Thoracic aorta (tissue), 2 donors: ENCODE measurements around the gene CDK10. TPM values are rescaled to one million over a fixed set of nuclear protein-coding genes. Genes with fewer than 3 reads are reported as not detected.
"Not testable (repeated sequence)": the region's sequence is repeated elsewhere in the genome, so short reads cannot be mapped to it uniquely, and the experiment has no call there.

Experiments
- ATAC-seq: fragments of 150-250 bp; one replicate; pipeline ENCODE4 v1.8.0; 2017; ENCODE audit warnings: low read depth; ENCODE audit not compliant: insufficient number of reproducible peaks, low FRiP score
- DNase-seq: peaks from one replicate; pipeline ENCODE4 v3.0.0-alpha.2; 2020; ENCODE audit warnings: low spot score
- H3K27ac ChIP-seq, 2 donors: fragments of 200-600 bp; sonication (generic); 1 replicate in 1 of 2; 2 replicates in 1 of 2; pipeline ENCODE4 v1.5.1; 2016; ENCODE audit warnings: mild to moderate bottlenecking in 2 of 2, moderate library complexity in 2 of 2
- H3K27me3 ChIP-seq: fragments of 200-600 bp; sonication (generic); replicated peaks from 2 replicates; pipeline ENCODE4 v1.6.0; 2016; ENCODE audit warnings: mild to moderate bottlenecking; ENCODE audit not compliant: insufficient read depth
- H3K36me3 ChIP-seq: fragments of 200-600 bp; sonication (generic); one replicate; pipeline ENCODE4 v1.5.1; 2016
- H3K4me1 ChIP-seq, 2 donors: fragments of 200-600 bp; sonication (generic); 1 replicate in 1 of 2; 2 replicates in 1 of 2; pipeline versions ENCODE4 v1.5.1 to v1.6.0; 2016; ENCODE audit warnings: low read depth in 2 of 2, mild to moderate bottlenecking in 1 of 2; ENCODE audit not compliant: control insufficient read depth in 1 of 2
- H3K4me3 ChIP-seq: fragments of 200-600 bp; sonication (generic); 2 replicates; pipeline ENCODE4 v1.5.1; 2016; ENCODE audit warnings: mild to moderate bottlenecking
- H3K9me3 ChIP-seq: fragments of 200-600 bp; sonication (generic); 2 replicates; pipeline ENCODE4 v1.5.1; 2016
- CTCF ChIP-seq: fragments of 200-600 bp; sonication (generic); IDR thresholded peaks from one replicate; pipeline ENCODE4 v1.5.1; 2019; ENCODE audit warnings: antibody characterized with exemption
- total RNA-seq, 2 donors: library from RNA; depleted of rRNA; stranded (reverse); fragments of >200 nt; gene quantifications; one replicate each; pipeline versions ENCODE4 v1.1.0 to v1.2.3, GENCODE V29; 2016

CDK10 gene
- total RNA-seq, 2 donors from 2014 or later = 20.3 to 35.2 TPM

GRCh38 chr16:89667633-89668032 is 18.9 kb upstream of the CDK10 start:
- no peak for TF ChIP-seq CTCF
- no peak for DNase-seq
- Histone ChIP-seq H3K36me3 (no peaks in the 10 kb centered on the region), H3K27me3 (no peaks in the 10 kb centered on the region), H3K4me1 (no peaks in the 10 kb centered on the region), H3K9me3 (no peaks in the 10 kb centered on the region), H3K27ac (no peak overlapping the region), H3K4me3 (no peak overlapping the region)
- ATAC-seq = no peak

GRCh38 chr16:89668790-89669158 is 17.7 kb upstream of the CDK10 start:
- H3K4me3 ChIP-seq = no peak overlapping the region
- H3K27me3 ChIP-seq = no peaks in the 10 kb centered on the region
- no peak for ATAC-seq
- no peak for DNase-seq
- H3K36me3 ChIP-seq = no peaks in the 10 kb centered on the region
- TF ChIP-seq CTCF = no peak
- no peaks in the 10 kb centered on the region for H3K9me3 ChIP-seq
- no peak overlapping the region for H3K27ac ChIP-seq
- no peaks in the 10 kb centered on the region for H3K4me1 ChIP-seq

GRCh38 chr16:89669755-89670154 is 16.7 kb upstream of the CDK10 start:
- H3K4me1 ChIP-seq = no peaks in the 10 kb centered on the region
- no peak for DNase-seq
- no peak for ATAC-seq
- no peaks in the 10 kb centered on the region for H3K9me3 ChIP-seq
- TF ChIP-seq CTCF = no peak
- H3K36me3 ChIP-seq = no peaks in the 10 kb centered on the region
- H3K27ac ChIP-seq = no peak overlapping the region
- no peak overlapping the region for H3K4me3 ChIP-seq
- H3K27me3 ChIP-seq = no peaks in the 10 kb centered on the region

- Histone ChIP-seq H3K36me3 (no peaks in the 10 kb centered on the region), H3K4me1 (no peaks in the 10 kb centered on the region), H3K4me3 (no peak overlapping the region), H3K27ac (no peak overlapping the region), H3K9me3 (no peaks in the 10 kb centered on the region), H3K27me3 (no peaks in the 10 kb centered on the region)
- no peak for ATAC-seq
- no peak for DNase-seq
- TF ChIP-seq CTCF = no peak
Measured at GRCh38 chr16:89670496-89671431, 15.7 kb upstream of the CDK10 start.

- not testable (repeated sequence) for H3K27me3 ChIP-seq, ATAC-seq, DNase-seq, H3K27ac ChIP-seq, H3K4me3 ChIP-seq, H3K9me3 ChIP-seq, H3K4me1 ChIP-seq, H3K36me3 ChIP-seq
Measured at GRCh38 chr16:89671565-89671964, 14.9 kb upstream of the CDK10 start.
